SKM-1 treated with dmso at 0.1 percent for 144 hours (cell line): ENCODE results near the gene NT5C1A.

Experiments used
- DNase-seq: peaks from one replicate; lab custom pipeline; 2025; ENCODE audit not compliant: unreplicated experiment; lab: John Stamatoyannopoulos, UW

Gene NT5C1A

DNA sequence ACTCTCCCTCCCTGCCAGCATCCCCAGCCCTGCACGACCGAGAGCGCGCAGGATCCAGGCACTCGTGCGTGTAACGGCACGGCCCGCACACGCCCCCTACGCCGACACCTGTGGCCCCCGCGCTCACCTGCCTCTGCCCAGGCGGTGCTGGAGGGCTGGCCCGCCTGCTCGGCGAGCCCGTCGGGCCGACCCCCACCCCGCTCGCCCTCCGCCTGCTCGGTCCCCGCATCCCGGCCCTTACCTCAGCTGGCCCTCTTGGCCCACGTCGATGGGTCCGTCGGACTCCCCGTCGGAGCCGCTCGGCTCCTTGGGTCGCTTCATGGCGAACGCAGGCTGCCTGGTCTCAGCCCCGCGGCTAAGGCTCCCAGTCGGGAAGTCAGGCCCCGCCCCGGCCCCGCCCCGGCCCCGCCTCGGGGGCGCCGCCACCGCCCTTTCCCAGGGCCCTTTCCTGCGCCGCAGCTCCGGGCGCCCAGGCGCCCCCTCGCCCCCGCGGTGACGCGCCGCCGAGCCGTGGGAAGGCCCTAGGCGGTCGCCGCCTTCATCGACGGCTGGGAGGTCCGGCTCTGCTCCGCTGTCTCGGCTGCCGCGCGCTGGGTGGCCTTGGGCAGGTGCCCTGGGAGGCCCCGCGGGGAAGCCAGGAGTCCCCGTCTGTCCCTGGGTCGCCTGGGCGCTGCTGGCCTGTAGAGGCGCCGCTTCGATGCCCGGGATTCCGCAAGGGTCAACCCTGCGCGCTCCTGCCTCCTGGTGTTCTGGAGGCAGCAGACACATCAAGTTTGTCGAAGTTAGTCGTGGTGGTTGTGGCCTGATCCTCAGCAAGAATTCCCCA, 32.4 kb downstream of the NT5C1A start, which contains the start of gene HEYL:
Gene HEYL (minus strand): TSS at position 339 of the 826 bp plus-strand sequence. CDS start 18 bp downstream, at position 321.
- DNase-seq, result peak; percentile 59

DNA sequence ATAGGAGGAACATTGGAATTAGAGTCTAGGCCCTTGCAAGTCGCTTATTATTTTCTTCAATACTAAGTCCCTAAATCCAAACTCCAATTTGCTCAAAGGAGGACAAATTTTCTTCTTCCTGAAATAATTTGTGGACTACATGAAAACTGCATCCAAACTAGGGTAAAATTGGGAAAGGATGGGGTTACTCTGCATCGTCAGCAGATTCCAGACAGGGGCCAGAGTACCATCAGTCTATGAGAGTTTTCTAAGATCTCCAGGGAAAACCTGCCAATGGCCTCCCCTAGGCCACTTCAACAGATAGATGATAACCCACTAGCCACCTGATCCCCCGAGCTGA, 33.0 kb downstream of the NT5C1A start:
- no peak for DNase-seq

DNA sequence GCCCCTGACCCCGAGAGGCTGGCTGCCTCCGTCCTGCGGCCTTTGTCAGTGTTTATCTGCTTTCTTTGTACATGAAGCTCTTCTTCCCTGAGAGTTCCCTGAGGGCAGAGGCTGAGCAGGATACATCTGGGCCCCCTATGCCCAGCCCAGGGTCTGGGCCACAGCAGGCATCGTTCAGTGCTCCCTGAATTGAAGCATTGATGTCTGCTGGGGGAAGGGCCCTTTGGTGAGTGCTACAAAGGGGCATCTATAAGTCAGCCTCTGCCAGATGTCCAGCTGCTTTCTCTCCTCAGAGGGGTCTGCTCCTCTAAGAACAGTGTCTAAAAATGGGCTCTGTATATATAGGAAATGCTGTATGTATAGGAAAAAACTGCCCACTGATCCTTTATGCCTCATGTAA, 34.5 kb downstream of the NT5C1A start:
- DNase-seq, result no peak

DNA sequence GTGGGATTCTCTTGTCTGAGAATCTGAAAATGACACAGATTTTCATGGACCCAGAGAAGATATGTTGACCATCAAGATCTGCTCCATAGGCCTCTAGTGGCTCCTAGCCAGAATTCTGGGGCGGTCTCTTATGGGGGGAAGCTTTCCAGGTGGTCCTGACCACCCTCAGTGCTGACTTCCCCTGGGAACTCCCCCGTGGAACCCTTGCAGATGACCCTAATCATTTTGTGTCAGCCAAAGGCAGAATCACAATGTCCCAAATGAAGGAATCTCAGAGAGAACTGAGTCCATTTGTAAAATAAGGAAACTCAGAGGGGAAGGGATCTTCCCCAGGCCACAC, 36.1 kb downstream of the NT5C1A start:
- no peak for DNase-seq

DNA sequence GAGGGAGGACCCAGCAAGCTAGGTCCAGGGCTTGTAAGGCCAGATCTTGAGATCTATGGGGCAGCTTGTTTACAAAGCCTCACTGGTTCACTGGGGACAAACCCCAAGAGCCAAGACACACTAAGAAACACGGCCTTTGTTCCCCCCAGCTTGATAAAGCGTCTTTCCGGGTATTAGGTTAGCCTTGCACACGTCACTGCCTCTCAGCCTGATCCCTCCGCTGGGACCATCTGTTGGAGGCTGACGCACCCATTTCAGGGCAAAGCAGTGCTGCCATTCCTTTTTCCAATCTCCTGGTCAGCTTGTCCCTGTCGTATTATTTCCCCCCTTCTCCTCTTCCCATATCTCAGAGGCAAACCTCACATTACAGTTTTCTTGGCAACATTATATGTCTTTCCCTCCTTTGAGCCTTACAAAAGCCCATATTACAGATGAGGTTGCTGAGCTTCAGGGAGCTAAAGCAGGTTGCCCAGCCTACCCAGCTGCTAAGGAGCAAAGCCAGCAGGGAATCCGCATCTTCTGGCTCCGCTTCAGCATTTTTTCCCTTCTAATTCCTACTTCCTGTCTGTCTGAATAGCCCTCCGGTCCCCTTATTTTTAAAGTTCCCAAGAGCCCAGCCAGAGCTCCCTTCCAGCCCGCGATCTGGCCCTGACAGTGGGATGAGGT, 36.6 kb downstream of the NT5C1A start:
- DNase-seq, result no peak

DNA sequence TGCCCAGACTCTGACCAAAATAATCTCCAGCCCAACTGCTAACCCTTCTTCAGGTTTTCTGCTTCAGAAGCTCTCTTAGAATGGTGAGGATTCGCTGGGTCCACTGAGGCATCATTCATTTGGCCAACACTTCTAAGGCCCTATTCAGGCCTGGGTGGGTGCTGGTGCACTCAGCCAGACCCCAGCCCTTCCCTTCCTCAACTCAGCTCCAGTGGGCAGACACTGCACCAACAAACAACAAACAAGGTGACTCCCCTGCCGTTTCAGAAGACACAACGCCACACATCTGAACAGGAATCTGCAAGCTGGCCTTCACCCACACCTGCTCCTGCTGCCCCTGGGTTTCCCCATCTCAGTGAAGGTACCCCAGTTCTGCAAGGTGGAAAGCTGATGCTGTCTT, 38.5 kb downstream of the NT5C1A start:
- DNase-seq, result no peak

DNA sequence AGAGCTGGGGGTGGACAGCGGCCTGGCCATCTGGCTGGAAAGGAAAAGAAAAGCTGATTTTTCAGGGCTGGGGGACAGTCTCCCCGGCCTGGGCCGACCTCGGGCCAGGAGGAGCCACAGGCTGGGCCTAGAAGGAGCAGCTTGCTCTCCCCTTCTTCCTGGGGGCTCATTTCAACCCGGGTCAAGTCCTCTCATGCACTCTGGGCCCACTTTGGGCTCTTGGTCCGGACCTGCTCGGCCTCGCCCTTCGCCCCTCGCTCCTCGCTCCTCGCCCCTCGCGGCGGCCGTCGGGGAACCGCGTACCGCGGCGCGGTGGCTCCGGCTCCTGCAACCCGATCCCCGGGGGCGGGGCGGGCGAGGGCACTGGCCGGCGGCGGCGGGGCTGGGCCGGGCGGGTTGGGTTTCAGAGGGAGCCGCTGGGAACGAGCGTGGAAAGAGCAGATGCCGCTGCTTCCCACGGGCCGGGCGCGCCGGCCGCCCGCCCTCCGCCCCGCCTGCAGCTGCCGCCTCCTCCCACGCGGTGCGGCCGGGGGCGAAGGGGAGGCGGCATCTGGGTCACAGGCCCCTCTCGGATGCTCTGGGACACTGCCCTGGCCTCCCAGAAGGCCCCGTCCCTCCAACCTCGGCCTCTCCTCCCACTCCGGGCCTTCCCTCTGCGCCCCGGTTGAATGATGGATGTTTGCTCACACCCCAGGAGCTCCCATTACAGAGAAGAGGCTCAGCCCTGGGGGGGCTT, 39.1 kb downstream of the NT5C1A start:
- DNase-seq, result no peak

DNA sequence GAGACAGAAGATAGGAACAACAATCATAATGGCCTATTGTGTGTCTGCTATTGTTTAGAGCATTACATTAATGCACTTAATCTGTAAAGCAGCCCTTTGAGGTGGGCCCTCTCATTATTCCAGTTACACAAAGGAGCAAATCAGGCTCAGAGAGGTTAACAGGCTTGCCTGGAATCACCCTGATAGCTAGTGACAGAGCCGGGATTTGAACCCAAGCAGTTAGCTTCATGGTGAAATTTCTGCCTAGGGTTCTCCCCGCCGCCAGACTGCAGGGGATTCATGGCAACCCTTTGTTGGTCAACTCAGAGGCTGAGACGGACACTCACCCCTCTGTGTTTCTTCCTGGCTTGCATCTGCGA, 39.6 kb downstream of the NT5C1A start:
- DNase-seq, result no peak

DNA sequence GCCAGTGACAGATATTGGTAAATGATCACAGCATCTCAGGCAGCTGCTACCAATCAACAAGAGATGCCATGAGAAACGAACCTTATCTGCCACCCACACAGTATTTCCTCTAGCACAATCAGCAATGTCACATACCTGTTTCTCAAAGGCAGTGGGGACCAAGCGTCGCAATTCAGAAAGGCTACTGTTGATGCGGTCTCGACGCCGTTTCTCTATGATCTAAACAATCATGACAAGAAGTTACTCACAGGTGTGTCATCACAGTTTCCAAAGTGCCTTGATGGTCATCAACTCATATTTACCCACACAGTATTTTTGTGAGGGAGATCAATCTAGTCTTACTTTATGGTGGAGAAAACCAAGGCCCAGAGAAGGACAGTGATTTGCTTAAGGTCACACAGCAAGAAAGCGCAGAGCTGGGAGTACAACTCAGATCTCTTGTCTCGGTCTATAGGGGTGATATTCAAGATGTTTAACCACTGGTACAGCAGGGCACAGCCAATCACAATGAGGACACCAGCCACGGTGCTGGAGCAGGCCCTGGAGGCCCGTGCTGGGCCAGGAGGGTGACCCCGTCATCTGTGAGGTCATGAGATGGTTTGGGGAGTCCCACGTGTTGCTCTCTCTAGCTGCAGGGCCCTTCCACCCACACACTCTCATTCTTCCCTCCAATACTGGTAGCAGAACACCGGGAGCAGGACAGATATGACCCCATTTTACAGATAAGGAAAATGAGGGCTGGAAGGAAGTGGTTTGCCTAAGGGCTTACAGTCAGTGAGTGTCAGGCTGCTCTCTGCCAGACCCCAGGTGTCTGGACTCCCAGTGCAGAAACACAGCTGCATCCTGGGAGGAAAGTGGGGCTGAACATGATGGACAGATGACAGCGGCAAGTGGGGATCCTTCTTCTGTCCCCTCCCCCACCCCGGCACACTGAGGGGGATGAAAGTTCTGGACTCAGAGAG, 40.3 kb downstream of the NT5C1A start:
- DNase-seq, result no peak

DNA sequence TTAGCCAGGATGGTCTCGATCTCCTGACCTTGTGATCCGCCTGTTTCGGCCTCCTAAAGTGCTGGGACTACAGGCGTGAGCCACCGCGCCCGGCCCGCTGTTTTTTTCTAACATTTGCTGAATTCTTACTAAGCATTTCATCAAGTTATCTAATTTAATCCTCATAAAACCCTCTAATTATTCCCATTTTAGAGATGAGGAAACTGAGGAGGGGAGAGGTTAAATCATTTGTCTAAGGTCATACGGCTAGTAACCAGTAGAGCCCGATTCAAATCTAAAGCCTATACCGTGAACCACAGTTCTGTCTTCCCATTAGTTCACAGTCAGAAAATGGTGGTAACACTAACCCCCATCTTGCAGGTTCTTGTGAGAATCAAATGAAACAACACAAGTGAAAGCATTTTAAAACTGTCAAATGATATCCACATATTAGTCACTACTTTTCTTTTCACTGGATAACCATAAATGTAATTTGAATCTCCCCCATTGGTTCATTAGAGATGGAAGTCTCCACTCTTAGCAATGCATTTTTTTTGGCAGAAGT, 43.0 kb downstream of the NT5C1A start:
- DNase-seq, result no peak

DNA sequence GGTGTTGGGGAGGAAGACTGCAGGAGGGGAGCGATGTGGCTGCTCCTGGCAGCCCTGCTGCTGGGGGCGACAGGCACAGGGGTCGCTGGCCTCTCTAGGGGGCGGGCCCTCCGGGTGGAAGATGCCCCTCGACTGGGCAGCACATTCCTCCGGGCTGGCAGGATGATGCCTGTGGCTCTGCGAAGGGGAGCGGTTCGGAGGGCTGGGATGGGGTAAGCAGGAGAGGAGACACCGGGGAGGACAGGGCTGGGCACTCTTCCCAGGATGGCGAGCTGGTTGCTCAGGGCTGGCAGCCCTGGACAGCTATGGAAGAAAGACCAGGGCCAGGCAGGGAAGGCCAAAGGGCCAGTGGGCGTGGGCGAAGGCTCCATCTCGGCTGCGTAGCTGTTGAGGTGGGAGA, 45.3 kb downstream of the NT5C1A start:
- no peak for DNase-seq

DNA sequence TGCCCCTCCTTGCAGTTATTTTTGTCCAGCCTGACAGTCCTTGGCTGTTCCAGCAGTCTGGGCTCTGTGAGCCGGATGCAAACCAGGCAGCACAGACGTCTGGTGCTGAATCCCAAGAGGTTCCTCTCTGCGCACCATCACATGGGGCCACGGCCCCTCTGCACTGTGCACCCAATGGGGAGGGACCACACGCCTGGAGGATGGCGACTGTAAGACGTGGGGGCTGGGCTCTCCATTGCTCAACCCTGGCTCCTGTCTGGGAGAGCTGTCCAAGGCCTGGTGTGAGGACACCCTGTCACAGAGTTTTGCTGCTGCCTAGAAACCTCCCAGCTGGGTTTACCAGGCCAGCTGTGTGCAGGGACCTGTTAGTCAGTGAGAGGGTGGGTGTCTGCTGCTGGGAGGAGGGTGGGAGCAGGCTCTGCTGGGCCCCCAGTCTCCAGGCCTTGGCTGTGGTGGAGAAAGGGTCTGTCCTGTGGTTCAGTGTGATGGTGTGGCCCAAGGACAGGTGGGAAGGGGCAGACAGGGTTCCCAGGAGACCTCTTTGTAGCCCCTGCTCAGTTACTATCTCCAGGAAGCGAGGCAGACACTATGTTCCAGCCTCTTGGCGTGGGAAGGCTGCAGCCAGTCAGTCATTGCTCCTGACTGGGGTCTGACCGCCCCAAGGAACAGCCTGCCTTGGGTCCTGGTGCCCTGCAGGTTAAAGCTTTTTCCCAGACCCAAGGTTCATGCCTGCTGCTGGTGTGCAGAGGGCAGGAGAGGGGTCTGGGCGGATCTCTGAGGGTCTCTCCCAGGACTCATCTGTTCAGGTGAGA, 46.2 kb downstream of the NT5C1A start:
- no peak for DNase-seq

DNA sequence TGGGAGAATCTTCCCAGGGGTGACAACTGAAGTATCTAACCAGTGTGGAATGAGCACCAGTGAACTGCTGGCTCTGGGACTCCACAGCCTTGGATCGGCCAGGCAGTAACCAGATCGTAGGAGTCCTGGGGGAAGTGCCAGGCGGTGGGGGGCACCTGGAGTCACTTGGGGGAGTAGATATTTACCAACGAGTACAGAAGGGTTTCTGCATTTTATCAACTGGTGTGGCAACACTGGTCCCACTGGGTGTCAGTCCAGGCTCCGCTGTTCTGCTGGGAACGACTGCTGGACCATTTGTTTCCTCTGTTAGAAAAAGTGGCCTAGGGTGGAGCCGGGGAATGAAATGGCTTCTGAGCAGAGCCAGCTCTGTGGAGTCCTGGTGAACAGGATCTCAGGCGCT, 46.9 kb downstream of the NT5C1A start:
- no peak for DNase-seq

DNA sequence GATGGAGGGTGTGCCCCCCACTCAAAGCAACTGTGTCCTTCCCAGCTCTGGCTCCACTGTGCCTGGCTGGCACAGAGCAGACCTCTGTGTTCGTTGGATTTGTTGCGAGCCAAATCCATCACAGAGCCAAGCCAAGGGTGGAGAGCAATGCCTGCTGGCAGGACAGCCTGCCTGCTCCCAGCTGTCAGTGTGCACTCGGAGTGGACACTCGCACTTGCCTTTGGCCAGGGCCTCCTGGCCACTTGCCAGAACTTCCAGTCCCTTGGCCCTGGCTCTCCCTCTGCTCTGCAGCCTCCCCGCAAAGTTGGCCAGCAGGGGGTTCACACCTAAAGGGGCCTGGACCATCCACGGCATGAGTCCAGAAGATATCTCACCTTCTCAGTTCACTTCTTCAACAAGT, 48.9 kb downstream of the NT5C1A start:
- DNase-seq, result no peak

DNA sequence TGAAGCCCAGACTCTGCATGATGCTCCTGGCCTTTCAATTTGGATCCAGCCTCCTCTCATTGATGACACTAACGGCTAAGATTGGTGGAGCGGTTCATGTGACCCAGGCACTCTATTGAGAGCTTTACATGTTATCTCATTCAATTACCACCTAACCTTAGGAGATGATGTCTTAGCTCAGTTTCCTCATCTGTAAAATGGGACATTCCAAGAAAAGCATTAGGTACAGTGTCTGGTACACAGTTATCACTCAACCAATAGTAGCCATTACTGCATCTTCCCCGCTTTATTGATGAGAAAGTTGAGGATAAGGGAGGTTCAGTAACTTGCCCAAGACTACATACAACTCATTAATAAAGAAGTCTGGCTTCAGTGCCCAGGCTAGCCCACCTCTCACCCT, 49.5 kb downstream of the NT5C1A start:
- no peak for DNase-seq

DNA sequence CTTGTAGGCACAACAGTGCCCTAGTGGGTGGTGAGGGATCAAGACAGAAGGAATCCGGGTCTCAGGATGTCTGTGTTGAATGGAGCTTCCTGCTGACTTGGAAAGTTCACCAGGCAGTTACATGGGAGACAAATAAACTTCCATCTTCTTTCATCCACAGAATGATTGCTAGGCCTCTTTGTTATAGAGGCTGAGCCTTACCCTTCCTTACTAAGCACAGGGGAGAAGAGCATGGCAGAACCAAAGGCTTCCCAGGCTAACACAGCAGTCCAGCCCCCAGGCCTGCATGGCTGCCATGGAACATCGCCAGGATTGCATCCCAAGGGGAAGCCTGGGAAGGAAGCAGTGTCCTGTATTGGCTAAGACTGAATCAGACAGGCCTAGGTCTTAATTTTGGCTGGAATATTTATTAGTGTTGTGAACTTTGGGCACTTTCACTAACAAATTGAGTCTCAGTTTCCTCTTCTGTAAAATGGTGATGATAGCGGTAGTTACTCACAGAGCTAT, 51.2 kb downstream of the NT5C1A start:
- DNase-seq, result no peak

DNA sequence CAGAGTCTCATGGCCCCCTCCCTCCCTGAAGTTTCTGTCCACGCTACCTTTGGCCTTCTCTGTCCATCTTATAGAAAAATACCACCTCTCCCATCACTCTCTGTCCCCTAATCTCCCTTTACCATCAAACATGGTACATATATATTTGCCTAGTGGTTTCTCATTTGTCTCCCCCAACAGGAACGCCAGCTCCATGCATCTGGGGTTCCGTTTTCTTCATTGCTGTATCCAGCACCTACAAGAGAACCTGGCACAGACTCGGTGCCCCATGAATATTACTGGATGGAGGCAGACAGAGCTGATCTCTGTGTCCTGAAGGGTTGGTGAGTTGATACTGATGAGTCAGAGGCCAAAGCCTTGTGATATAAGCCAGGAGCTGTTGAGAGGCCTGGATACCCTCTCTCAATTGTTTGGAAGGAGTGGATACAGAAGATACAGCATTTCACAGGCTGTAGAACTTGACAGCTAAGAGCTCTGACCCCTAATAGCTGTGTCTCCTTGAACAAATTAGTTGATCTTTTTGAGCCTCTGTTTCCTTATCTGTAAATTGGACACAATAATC, 54.3 kb downstream of the NT5C1A start:
- DNase-seq, result no peak

DNA sequence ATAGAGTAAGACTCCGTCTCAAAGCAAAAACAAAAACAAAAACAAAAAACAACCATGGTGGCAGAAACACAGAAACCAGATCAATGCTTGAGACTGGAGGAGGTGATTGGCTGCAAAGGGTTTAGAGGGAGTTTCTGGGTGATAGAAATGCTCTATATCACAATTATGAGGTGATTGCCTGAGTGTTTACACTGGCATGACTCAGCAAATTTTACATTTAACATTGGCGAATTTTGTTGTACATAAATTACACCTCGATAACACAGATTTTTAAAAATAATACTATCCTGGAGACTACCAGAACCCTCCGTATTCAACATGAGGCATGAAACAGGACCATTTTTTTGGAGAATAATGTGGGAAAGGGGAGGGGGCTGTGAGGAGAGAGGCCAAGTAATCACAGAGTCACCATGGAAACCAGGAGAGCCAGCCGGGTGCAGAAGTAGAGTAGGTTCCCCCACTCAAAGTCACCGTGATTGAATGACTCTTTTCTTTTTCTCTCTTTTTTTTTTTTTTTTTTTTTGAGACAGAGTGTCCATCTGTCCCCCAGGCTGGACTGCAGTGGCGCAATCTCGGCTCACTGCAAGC, 56.7 kb downstream of the NT5C1A start:
- no peak for DNase-seq

DNA sequence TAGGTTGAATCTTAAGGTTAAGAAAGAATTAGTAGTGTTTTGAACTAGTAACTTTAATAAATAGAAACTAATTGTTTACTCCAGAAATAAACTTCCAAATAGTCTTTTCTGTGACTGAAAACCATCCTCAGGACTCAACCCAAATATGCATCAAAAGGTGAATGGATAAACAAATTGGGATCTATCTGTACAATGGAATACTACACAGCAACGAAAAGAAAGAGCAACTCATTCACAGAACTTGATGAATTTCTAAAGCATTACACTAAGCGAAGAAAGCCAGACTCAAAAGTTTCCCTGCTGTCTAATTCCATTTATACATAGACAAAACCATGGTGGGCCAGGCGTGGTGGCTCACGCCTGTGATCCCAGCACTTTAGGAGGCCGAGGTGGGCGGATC, 57.4 kb downstream of the NT5C1A start:
- DNase-seq, result no peak
